ENCODE data around the gene PRKAR1B.
"Not testable (repeated sequence)": the region's sequence is repeated elsewhere in the genome, so short reads cannot be mapped to it uniquely, and the experiment has no call there.

PRKAR1B gene

DNA sequence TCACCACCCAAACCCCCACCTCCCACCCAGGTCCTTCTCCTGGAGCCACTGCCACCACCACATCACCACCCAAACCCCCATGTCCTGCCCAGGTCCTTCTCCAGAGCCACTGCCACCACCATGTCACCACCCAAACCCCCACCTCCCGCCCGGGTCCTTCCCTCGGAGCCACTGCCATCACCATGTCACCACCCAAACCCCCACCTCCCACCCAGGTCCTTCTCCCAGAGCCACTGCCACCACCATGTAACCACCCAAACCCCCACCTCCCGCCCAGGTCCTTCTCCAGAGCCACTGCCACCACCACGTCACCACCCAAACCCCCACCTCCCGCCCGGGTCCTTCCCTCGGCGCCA, 175.5 kb downstream of the PRKAR1B start:
- not testable (repeated sequence) for DNase-seq

DNA sequence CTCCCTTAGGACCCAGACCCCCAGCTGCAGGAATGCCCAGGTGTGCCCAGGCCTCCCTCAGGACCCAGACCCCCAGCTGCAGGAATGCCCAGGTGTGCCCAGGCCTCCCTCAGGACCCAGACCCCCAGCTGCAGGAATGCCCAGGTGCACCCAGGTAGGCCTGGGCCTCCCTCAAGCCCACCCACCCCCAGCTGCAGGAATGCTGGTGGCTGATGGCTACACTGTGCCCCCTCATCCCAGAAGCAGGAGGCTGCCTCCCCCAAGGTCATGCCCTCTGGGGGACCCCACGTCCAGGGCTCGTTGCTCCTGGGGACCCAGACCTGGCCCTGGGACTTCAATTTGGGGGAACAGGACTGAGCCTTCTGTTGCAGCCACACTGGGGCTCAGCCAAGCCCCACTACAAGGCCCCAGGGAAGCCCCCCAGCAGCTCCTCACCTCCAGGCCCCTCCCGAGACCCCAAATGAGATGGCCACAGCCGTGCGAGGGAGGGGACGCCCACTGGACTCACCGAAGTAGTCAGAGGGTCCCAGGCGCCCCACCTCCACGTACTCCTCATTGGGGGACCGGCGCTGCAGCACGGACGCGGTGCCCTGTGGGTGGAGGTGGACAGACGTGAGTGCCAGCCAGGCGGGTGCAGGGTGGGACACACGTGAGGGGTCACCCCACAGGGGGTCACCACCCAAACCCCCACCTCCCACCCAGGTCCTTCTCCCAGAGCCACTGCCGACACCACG, 176.0 kb downstream of the PRKAR1B start:
- DNase-seq, result no peak

GRCh38 chr7:549891-550625, 177.0 kb downstream of the PRKAR1B start:
- DNase-seq, result no peak

DNA sequence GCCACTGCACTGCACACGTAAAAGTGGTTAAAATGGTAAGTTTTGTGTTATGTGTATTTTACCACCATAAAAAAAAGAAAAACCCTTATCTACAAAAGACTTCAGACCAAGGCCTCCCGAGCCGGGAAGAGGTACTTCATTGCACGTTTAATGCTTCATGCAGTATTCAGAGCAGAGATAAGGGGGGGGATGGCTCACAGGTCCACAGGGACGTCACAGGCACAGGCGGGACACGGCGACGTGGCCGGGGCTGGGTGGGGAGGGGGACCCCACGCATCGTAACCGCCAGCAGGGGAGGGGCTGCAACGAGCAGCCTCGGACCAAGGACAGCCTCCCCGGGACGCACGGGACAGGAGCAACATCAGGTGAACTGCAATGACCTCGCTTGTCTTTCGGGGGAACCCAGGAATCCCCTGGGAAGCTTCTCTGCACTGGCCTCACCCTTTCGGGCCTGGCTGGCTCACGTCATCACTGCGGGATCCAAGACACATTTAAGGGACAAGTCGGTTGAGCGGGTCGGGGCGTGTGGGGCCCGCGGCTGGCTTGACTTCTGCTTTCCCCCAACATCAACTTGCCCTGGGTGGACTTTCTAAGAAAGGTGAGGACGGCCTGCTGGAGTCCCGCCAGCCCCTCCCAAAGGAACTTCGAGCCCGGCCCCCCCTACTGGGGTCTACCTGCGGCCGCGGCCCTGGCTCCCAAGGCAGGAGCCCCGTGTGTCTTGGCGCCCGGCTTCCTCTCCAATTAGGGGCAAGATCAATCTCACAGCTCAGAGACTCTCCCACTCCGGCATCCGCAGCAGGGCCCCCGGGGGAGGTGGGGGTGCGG, 177.8 kb downstream of the PRKAR1B start:
- DNase-seq, result no peak

DNA sequence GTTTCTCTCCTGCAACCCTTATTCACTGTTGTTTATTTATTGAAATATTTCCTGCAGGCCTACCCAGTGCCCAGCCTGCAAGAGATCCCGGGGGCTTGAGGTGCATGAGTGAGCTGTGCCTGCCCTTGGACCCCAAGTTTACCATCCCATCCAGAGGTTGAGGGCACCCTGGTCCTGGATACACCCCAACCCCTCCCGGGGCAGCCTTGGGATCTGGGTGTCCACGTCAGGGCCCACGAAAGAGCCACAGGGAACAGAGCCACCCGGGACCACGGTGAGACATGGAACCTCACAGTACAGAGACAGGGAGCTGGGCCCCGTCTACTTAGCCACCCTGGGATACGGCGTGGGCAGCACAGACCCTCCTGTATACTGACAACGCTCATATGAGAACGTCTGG, 178.7 kb downstream of the PRKAR1B start:
- no peak for DNase-seq

DNA sequence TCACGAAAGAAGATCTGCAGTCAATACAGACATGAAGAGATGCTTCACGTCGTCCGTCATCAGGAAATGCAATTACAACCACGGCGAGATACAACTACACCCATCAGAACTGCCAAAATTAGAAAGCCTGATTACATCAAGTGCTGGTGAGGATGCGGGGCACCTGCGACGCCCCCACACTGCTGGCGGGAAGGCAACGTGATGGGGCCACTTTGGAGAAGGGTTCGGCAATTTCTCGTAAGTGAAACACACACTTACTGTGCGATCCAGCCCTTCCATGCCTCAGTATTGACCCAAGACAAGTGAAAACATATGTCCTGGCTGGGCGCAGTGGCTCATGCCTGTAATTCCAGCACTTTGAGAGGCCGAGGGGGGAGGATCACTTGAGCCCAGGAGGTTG, 181.6 kb downstream of the PRKAR1B start:
- DNase-seq, result no peak

GRCh38 chr7:544338-545221, 182.5 kb downstream of the PRKAR1B start:
- no peak for DNase-seq

DNA sequence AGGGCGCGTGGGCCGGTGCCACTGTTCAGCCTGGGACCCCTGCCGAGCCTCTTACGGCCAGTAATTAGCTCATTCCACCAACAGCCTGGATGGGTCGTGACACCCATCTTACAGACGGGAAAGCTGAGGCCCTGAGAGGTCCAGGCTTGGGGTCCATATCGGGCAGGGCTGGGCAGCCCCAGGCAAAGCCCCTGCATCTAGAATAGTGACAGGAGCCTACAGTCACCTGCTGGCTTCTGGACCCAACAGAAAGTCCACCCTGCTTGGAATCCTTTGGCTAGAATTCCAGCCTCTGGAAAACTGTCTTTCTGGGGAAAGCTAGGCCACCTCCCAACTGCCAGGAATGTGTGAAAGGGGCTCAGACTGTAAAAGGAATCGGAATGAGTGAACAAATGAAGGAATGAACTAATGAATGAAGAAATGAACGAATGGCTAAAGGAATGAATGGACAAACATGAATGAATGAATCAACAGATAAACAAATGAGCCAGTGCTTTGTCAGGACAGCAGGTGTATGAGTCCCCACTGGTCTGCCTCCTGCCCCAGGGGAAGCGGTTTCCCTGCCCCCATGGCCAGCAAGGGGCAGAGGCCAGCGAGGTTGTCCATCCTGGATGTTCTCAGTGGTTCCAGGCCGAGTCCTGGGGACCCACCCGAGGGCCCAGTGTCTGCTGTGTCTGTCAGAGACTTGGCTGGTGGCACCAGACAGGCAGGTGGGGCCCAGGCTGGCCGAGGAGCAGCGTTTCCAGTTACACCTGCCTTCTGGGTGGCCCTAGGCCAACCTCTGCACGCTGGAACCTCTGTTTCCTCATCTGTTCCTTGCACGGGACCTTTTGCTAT, 183.4 kb downstream of the PRKAR1B start:
- no peak for DNase-seq

- DNase-seq, result no peak
These were observed 184.2 kb downstream of the PRKAR1B start for GRCh38 chr7:542713-543500.

DNA sequence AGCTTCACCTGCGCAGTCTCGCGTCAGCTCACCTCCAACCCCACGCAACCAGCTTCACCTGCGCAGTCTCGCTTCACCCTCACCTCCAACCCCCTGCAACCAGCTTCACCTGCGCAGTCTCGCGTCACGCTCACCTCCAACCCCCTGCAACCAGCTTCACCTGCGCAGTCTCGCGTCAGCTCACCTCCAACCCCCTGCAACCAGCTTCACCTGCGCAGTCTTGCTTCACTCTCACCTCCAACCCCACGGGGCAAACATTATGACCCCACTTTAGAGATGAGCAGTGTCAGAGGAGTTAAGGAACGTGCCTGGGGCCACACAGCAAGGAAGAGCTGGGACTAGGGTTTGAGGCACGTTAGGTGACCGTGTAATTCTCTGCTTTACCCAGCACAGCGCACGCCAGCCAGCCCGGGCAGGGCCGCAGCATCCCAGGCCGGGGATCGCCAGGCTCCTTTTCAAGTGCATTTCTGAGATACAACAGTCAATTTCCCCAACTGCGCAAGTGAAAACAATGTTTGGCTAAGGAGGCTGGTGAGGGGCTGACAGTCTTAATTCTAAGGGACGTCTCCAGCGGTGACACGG, 184.9 kb downstream of the PRKAR1B start:
- DNase-seq, result no peak

GRCh38 chr7:541661-542060, 185.4 kb downstream of the PRKAR1B start:
- DNase-seq, result no peak

DNA sequence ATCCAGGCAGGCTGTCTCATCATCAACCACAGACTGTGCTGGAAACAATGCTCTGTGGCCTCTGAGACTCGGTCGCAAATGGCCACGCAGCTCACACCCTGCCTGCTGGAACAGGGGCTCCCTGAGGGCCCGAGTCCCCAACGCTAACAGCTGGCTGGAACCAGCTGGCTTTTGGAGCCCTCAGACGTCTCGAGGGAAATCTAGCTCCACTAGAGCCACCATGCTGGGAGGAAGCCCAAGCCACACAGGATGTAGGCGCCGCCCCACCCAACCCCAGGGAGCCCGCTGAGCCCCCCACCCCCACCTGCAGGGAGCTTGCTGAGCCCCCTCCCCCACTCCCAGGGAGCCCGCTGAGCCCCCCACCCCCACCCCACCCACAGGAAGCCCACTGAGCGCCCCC, 186.1 kb downstream of the PRKAR1B start:
- no peak for DNase-seq

- DNase-seq, result no peak
These were observed 186.5 kb downstream of the PRKAR1B start for GRCh38 chr7:540579-540978.

DNA sequence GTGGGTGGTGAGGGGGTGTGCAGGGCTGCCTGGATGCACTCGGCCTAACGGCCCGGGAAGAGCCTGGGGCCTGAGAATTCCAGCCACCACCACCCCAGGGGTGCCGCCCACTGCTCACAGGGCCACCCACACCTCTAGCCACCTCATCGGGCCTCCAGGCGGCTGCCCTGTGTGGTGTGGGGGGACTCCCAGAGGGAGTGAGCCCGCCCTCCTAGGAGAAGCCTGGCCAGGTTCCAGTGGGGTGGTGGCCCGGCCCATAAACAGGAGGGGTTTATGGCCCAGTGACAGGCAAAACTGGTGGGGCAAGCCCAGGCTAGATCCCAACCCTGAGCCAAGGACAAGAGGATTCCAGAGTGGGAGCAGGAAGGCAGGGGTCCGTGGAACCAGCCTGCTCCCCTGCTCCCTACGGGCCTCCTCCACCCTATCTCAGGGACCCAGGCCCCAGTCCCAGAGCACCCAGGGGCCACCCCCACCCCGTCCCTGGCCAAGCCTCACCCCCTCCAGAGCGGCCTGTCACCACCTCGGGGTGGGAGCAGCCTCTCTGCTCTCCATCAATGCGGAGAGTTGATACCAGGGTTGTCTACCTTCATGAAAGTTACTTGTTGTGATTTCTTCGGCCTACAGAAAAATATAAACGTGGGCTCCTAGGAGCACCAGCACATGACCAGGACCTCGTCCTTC, 187.2 kb downstream of the PRKAR1B start:
- peak; percentile 34 for DNase-seq

DNA sequence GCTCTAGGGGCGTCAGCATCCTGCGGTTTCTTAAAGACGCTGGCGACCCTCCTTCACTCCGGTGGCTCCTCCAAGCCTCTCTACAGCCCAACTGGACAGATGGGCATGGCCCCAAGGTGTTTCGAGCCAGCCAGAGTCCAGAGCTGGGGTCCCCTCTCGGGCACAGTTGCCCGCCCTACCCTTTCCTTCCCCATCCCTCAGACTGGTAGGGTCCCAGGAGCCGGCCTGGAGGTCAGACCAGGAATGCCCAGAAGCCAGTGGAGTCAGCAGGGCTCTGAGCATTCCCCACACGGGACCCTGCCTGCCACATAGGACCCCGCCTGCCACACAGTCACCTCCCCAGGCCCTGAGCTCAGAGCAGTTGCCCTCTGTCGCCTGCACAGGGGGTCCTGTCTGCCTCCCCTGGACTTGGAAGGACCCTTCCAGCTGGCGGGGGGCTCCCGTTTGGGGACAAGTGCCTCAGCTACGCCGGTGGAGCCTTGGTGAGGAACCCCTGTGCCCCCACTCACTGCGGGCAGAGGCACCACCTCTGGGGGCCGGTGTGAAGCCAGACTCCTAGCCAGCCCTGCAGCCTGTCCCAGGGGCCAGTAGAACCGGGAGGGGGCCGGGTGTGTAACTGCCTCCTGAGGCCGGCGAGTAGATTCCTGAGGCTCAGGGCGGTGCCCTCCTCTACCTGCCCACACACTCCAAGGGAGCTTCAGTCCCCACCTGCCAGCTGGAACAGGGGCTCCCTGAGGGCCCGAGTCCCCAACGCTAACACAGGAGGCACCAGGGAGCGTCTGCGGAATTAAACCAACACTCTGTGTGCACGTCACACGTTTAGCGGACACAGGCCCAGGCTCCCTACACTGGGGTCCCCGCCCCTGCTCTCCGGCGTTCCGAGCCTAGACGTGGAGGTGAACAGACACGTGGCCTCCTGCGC, 188.1 kb downstream of the PRKAR1B start:
- DNase-seq, result no peak

GRCh38 chr7:537911-538634, 189.0 kb downstream of the PRKAR1B start:
- no peak for DNase-seq

- no peak for DNase-seq
These were observed 190.8 kb downstream of the PRKAR1B start for GRCh38 chr7:536231-536630.

DNA sequence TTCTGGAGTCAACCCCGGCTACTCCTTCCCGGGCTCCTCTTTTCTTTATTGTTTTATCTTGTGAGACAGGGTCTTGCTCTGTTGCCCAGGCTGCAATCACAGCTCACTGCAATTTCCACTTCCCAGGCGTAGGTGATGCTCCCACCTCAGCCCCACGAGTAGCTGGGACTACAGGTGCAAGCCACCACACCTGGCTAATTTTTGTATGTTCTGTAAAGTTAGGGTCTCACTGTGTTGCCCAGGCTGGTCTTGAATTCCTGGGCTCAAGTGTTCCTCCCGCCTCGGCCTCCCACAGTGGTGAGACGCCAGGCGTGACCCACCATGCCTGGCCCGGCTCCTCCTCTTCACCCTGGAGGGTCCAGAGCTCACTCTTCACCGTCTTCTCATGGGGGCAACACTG, 192.1 kb downstream of the PRKAR1B start:
- no peak for DNase-seq
